NCI-H526 treated with DMSO at 0.1 percent for 48 hours (cell line): ENCODE results near the gene EFNB1.

ENCODE experiments used
- DNase-seq: peaks from one replicate; lab custom pipeline; 2025; lab: John Stamatoyannopoulos, UW

Gene EFNB1

DNA sequence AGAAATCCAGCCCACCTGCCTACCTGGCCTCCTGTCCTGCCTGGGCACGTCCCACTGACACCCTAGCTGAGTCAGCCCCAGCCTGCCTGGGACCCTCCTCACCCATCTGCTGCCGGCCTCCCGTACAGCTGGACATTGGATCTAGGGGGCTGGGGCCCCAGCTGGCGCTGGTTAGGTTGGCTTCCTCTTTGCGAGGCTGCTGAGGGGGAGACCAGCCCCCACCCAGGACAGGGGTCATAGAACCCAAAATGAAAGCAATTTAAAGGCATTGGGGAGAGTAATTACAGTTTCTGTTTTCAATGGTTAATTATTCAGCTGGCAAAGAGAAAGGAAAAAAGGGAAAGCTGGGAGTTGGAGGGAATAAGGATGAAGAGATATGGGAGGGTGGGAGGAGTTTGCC lies 15.8 kb downstream of the EFNB1 start:
- no peak for DNase-seq

DNA sequence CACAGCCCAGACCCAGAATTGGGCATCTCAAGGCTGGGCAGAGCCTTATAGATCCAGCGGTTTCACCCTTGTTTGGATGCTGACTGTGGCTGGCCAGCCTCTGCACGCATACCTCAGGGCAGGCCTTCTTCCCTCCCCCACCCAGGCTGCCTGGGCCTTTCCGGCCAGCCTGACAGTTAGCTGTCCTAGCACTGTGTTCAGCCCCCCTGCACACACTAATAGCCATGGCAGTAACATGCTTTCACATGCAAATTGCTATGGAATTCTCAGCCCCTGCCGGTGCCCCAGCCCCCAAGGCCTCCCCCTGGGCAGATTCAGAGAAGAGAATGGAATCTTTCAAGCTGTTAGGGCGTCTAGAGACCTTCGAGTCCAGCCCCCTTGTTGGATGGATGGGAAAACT lies 17.7 kb downstream of the EFNB1 start:
- DNase-seq = peak; percentile 2

DNA sequence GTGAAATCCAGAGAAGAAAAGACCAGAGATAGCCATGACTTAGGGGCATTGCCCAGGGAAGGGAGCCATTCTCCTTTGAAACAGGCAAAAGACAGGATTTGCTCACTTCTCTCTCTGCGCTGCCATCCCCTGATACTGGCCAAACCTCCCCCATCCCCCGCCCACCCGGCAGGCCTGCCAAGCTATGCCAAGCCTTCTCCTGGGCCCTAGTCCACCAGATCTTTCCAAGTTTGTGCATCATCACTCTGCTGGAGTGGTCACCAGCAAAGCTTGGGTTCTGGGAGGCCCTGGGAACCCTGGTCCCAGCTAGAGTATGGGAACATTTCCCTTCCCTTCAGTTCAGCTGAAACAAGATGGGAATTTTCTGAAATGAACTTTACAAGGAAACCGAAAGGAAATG lies 18.4 kb downstream of the EFNB1 start:
- DNase-seq = no peak

DNA sequence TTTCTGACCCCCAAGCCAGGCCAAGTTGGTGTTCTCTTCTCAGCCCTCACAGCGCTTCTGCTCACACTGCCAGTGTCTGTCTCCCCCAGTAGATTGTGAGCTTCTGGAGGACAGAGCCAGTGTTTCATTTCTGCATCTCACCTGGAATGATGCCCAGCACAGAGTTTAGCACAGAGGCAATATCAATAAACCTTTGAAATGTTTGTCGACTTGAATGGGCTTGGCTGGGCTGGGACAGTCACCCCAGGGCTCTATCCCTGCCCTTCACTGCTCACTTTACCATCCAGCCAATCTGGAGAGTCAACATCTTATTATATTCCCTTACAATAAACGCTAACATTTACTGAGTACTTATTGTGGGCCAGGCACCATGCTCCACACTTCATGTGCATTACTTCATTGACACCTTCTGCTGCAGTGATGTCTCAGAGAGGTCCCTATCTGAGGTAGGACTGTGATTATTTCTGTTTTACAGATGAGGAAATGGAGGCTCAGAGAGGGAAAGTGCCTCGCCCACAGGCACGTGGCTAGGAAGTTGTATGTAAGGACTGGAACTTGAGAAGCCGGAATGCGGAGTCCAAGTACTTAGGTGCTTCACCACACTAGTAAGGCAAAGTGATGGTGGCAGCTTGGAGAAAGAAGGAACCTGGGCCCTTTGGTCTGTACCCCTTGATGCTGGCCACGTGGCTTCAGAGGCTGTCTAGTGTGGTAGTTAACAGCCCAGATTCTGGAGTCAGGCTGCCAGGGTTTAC lies 19.5 kb downstream of the EFNB1 start:
- no peak for DNase-seq

DNA sequence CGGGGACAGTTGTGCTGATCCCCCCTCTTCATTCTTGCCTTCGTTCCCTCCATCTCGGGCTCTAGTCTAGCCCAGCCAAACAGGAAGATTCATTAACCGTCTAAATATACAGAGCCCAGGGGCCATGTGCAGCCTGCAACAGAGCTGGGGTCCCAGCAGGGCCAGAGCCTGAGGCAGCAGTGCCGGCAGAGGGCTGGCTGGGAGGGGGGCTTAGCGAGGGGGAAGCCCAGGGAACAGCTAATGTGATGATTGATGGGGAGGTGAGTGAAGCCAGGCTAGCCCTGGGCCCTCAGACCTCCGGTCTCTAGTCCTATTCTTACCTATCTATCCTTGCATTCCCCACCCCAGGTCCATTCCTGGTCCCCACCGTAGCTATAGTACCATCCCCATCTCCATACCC lies 22.3 kb downstream of the EFNB1 start:
- no peak for DNase-seq

DNA sequence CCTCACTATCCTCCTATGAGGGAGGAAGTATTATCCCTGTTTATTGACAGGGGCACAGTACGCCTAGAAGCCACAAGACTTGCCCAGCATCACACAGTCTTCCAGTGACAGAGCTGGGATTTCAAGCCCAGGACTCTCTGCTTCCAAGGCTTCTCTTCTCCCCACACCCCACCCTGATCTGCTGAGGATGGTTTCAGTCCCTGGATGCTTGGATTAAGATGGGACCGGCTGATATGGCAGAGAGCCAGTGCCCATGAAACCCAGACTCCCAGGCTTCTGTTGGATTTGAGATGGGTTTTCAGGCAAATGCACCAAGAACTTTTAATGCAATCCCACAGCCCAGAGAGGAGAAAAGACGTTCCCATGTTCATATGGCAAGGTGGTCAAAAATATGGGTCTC lies 23.2 kb downstream of the EFNB1 start:
- no peak for DNase-seq

DNA sequence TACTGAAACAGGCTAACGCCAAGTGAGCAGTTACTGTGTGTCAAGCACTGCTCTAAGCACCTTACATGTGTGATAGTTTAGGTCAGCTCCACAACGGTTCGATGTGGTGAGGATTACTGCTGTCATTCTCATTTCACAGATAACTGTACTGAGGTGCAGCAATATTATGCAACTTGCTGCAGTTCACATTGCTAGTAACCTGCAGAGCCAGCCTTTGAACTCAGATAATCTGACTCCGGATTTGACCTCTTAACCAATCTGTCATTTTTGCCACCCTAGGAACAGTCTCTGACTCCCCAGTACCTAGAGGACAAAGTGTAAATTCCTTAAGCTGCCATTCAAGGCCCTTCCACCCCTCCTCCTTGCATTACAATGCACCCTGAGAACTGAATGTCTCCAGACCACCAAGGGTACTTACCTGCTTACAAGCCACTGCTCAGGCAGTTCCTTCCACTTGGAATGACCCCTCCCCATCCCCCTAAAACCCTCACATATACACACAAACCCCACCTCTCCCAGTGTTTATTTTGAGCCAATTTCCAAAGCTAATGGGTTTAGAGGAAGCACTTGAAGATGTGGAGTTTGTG lies 24.9 kb downstream of the EFNB1 start:
- no peak for DNase-seq

DNA sequence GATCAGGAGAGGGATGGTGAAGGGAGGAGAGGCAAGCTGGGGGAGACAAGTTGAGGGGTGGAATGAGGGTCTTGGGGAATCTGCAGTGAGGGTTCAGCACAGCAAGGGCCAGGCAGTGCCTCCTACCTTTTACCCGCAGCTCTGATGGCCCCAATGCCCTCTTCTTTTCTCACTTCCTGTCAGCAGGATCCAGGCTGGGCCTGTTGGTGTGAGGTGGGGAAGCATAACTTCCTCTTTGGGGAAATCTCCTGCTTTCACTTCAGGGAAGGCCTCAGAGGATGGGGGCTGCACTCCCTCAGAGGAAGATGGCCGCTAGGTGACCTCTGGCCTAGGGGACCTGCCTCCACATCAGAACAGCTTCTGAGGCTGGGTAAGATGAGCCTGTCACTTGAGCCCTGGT lies 36.5 kb downstream of the EFNB1 start:
- DNase-seq = no peak

DNA sequence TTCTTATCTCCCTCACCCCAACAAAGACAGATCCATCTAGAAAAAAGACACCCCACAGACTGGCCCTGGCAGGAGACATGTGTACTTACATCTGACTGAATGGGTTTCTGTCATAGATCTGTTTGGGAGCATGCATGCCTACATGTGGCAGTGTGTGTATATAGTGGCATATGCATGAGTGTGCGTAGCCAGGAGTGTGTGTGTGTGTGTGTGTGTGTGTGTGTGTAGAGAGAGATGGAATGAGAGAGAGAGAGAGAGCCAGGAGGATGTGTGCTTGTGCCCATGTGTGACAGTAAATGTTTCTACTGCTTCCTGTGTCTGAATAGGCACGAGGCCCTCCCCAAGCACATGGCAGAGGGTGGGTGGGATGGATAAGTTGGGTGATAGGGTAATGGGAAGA lies 37.1 kb downstream of the EFNB1 start:
- DNase-seq = no peak

DNA sequence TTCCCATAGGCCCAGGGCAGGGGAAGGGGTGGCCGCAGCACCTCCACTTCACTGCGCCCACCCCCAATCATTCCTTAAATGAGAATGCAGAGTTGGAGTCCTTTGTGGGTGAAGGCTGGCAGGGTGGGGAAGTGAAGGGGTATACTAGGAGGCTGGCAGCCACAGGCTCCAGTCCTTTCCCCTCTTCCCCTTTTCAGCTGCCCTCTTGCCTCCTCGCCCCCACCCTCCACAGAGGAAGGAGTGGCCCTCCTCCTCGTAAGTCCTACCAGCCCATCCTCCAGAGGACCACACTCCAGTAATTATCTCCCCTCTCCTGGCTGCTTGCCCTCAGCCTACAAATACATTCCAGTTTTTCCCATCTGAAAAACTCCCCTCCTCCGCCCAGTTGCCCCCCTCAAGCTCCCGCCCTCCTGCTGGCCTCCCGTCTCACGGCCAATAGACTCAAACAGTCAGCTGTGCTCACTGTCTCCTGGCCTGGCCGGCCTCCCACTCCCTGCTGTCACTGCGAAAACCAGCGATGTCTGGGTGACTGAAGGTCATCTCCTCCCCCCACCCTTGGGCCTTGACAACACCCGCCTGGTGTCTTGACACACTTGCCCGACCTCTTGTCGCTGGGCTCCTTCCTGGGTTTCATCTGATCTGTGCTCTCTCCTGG lies 38.8 kb downstream of the EFNB1 start:
- no peak for DNase-seq

DNA sequence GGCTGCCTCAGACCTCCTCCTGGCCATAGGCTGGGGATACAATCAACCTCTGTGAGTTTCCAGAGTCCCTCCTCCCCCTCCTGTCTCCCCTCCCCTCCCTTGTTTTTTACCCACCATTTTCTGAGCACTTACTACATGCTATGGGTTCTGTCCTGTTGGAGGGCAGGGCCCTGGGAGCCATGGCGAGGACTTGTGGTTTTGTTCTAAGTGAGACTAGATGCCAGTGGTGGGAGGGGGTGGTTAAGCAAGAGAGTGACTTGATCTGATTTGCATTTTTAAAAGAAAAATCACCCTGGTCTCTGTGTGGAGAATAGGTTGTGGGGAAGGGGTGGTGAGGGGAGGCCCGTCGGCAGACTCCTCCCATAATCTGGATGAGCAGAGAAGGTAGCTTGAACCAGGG lies 39.5 kb downstream of the EFNB1 start:
- no peak for DNase-seq

DNA sequence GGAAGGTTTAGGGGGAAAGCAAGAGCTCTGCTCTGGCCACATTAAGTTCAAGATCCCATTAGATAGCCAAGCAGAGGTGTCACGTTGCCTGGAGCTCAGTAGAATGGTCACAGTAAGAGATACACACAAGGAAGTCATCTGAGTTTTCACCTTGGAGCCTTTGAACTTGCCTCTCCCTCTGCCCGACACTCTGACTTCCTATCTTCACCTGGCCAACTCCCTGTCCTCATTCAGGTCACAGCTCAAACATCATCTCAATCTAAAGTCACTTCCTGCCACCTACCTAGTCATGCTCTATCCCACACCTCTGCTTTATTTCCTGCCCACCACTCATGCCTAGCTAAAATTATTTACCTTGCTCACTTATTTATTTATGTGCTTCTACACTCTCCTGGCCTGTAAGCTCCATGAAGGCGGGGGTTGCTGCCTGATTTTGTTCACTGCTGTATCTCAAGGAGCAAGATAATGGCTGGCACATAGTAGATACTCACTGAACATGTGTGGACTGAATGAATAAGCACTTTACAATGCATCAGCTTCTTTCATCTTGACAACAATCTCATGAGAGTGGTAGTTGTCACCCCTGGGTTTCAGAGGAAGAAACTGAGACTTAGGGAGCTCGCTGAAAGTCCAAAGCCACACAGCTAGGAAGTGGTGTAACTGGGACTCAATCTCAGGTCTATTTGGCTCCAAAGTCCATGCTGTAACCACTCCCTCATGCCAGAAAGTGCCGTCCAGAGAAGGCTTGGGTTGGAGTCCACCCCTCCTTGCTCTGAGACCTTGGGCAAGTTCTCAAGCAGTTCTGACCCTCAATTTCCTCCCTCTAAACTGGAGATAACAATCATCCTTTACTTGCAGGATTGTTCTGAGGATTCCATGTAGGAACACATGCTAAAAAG lies 40.3 kb downstream of the EFNB1 start:
- DNase-seq = no peak

DNA sequence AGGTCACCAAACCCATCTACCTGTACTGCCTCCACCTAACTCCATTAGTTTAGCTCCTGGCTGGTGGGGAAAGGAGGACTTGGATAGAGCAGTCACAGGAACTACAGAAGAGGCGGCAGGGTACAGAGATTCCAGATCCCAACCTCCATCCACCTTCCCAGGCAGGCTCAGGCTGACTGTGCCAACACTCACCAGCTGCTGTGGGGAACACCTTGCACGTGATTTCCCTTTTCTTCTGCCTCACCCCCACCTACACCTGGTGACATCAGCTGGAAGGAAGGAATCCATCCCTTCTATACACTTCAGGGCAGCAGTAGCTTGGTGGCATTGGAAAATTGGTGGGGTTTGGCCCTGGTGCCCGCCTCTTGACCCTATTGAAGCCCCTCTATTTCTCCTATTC lies 41.5 kb downstream of the EFNB1 start:
- DNase-seq = no peak

DNA sequence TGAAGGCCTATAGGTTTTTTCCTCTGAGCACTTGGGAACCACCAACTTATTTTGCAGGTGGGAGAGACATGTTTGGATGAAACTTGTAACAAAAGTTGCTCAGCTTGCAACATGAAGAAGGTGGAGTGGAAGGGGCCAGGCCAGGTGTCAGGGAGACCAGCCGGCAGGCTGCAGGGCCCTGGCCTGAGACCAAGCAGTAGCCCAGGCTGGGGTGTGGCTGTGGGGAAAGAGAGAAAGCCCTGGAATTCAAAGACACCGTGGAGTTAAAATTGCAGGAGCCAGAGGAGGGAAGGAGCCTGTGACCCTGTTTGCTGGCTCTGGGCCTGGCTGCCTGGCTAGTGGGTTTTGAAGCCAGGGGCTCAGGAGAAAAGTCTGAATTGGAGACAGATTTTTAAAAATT lies 43.4 kb downstream of the EFNB1 start:
- no peak for DNase-seq

DNA sequence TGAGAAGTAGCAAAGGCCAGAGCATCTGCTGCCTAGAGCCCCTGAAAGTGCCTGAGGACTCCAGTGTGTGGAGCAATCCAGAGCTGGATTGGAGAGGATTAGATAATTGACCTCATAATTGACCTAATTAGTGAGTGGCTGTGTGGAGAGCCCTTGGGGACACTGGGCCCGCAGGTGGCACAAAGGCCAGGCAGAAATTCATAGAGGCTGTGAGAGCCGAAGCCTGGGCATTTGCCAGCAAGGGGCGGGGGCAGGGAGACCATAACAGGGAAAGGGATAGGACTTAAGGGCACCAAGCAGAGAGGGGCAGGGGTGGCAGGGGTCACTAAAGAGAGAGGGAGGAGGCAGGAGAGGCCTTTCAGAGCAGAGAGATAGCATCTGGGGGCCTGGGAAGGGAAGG lies 45.3 kb downstream of the EFNB1 start:
- DNase-seq = no peak

DNA sequence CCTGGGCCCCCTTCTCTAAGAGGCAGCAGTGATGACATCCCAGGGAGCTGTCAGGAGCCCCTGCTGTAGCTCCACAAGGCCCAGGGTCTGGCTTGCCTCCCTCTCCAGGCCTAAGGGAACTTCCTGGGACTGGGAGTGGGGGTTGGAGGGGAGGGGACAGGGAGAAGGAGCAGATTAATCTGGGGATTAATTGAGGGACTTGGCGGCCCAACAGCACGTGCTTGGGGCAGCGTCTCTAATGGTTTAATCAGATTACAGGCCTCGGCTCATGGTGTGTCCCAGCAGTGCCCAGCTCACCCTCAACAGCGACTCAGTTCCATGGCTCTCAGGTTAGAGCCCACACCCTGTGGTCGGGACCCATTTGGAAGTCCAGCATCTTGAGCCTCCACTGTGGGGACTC lies 47.9 kb downstream of the EFNB1 start:
- no peak for DNase-seq

DNA sequence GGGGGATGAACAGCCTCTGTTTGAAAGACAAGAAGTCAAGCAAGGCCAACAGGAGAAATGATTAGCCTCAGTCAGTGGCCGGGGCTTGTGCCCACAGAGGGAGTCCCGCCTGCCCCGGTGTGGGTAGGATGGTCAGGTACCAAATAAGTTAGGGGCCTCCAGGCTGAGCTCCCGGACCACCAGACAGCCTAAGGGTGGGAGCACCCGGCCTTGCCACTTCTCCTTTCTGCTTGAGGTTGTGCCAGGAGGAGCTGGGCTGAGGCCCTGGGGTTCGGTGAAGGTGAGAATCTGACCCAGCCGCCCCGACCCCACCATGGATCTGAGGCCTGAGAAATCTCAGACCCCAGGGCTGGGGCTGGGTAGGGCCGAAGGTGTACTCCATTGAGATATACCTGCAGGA lies 48.8 kb downstream of the EFNB1 start:
- DNase-seq = no peak

DNA sequence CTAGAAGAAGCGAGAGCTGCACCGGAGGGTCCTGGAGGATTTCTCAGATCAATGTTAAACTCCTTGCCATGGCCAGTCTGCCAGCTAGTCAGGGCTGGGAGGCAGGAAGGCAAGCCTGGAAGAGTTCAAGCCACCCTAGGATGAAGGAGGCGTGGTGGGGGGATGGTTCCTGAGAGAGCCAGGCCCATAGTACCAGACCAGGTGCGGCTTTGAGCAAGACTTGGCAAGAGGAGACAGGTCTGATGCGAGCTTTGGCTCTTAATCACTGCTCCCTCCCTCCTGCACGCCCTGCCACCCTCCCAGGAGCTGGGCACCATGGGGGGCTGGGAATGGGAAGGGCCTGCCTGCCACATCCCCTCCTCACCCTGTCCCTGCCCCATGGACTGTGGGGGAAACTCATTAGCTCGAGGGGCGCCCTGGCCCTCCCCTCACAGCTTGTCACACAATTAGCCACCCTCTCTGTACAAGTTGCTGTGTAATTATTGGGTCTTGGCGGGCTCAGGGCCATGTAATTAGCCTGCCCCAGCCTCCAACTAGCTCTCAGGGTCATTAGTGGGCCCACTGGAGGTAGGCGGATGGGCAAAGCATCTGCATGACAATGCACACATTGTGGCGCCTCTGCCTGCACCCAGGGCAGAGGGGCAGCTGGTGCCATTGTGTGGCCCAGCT lies 50.3 kb downstream of the EFNB1 start:
- no peak for DNase-seq

DNA sequence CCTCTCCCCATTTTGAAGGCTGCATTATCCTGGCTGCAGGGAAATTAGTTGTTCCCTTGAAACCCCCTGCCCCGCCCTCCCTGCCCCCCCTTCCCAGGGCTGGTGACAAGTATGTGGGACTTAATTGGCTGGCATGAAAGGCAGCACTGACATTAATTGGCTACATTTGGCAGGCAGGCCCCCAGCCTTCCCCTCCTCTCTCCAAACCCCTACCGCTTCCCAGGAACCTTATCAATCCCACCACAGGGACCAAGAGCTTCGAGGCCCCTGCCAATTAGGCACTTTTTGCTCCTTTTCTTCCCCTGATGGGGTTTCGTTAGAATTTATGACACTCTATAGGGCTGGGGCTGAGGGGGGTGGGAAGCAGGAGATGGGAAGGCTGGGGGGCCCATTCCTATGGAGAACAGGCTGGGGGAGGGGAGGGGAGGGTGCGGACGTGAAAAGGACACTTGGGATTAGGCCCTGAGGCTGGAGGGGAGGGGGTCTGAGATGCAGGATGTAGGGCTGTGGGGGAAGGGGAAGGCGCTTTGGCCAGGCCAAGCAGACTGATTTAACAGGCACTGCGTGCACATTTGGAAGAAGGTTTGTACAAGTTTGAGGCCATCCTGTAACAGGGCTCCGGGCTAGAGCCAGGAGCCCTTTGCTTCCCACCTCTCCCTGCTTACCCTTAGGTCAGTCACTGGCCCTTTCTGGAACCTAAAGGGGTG lies 52.2 kb downstream of the EFNB1 start:
- DNase-seq = no peak

DNA sequence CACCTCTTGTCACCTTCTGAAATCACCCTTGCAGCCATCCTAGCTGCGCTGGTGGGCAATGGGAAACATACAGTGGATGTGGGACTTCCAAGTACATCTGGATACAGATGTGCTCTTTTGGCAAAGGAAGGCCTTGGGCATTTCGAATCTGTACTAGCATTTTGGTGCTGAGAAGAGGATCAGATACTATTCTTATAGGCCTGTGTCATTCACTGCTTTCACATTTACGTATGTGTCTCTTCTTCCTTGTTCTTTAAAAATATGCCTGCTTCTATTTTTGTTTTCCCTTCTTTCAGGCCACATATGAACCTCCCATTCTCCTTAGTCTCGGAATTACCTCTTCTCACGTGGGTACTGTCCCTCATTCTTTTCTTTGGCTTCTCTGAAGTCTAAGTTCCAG lies 53.1 kb downstream of the EFNB1 start:
- DNase-seq = no peak

DNA sequence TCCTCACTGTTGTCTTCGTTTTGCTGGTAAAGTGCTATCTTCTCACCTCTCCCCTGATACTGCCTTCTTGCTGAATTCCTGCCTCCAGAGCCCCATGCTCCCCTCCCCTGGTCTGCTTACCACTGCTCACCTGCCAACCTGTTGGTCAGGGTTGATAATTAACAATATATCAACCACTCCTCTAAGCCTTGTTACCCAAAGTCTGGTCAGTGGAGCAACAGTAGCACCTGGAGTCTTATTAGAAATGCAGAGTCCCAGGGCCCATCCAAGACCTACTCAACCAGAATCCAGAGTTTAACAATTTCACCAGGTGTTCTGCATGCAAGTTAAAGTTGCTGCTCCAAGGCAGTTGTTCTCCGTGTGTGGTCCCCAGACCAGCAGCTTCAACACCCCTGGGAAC lies 55.0 kb downstream of the EFNB1 start:
- no peak for DNase-seq
